Endothelial cell (in vitro differentiated cells): Measurements from ENCODE around the gene TBX5. TPM values are rescaled to one million over a fixed set of nuclear protein-coding genes. Genes with fewer than 3 reads are reported as not detected.

Source experiments
- DNase-seq: peaks from one replicate; pipeline ENCODE4 v3.0.0; 2021; ENCODE audit warnings: low spot score
- H3K27ac Mint-ChIP-seq: one replicate; pipeline ENCODE4 v1.8.0; 2021; ENCODE audit warnings: mixed read lengths, inconsistent platforms; ENCODE audit not compliant: unreplicated experiment
- H3K27me3 Mint-ChIP-seq: one replicate; pipeline ENCODE4 v1.8.0; 2021; ENCODE audit warnings: mild to moderate bottlenecking, moderate library complexity, mixed read lengths, inconsistent platforms; ENCODE audit not compliant: unreplicated experiment
- H3K36me3 Mint-ChIP-seq: one replicate; pipeline ENCODE4 v1.8.0; 2021; ENCODE audit warnings: mild to moderate bottlenecking, low read depth, mixed read lengths, inconsistent platforms; ENCODE audit not compliant: unreplicated experiment
- H3K4me1 Mint-ChIP-seq: one replicate; pipeline ENCODE4 v1.8.0; 2021; ENCODE audit warnings: mild to moderate bottlenecking, mixed read lengths, inconsistent platforms; ENCODE audit not compliant: unreplicated experiment
- H3K4me3 Mint-ChIP-seq: one replicate; pipeline ENCODE4 v1.8.0; 2021; ENCODE audit warnings: mild to moderate bottlenecking, mixed read lengths, inconsistent platforms; ENCODE audit not compliant: unreplicated experiment
- H3K9me3 Mint-ChIP-seq: one replicate; pipeline ENCODE4 v1.8.0; 2021; ENCODE audit warnings: mixed read lengths, inconsistent platforms; ENCODE audit not compliant: unreplicated experiment
- CTCF ChIP-seq: fragments of 200-600 bp; sonication (generic); IDR thresholded peaks from one replicate; pipeline ENCODE4 v1.5.0; 2021; ENCODE audit warnings: antibody characterized with exemption; ENCODE audit not compliant: unreplicated experiment
- total RNA-seq: library from RNA; stranded (reverse); fragmentation: NEBNext Ultra II Directional; extraction: Animal tissue kit (Norgen Biotek cat#: 25700); gene quantifications from one replicate; pipeline ENCODE4 v1.2.1, GENCODE V29; 2021; ENCODE audit not compliant: unreplicated experiment

The TBX5 gene
- total RNA-seq, 1 donor from 2014 or later, result 0.38 TPM

- DNase-seq, result no peak
- Mint-ChIP-seq H3K27ac (no peak overlapping the region), H3K4me1 (peaks cover 4% of the 10 kb centered on the region), H3K4me3 (no peak overlapping the region), H3K9me3 (no peaks in the 10 kb centered on the region), H3K36me3 (no peaks in the 10 kb centered on the region), H3K27me3 (no peaks in the 10 kb centered on the region)
- TF ChIP-seq CTCF, result no peak
Observed at GRCh38 chr12:114344831-114345230, 61.1 kb downstream of the TBX5 start.

- no peak overlapping the region for H3K27ac Mint-ChIP-seq
- TF ChIP-seq CTCF, result no peak
- H3K4me3 Mint-ChIP-seq, result no peak overlapping the region
- no peaks in the 10 kb centered on the region for H3K9me3 Mint-ChIP-seq
- no peaks in the 10 kb centered on the region for H3K27me3 Mint-ChIP-seq
- DNase-seq, result no peak
- H3K36me3 Mint-ChIP-seq, result no peaks in the 10 kb centered on the region
- peaks cover 4% of the 10 kb centered on the region for H3K4me1 Mint-ChIP-seq
Observed at GRCh38 chr12:114344303-114344663, 61.7 kb downstream of the TBX5 start.

- no peak overlapping the region for H3K27ac Mint-ChIP-seq
- TF ChIP-seq CTCF, result no peak
- H3K27me3 Mint-ChIP-seq, result no peaks in the 10 kb centered on the region
- H3K4me3 Mint-ChIP-seq, result no peak overlapping the region
- no peak for DNase-seq
- no peaks in the 10 kb centered on the region for H3K9me3 Mint-ChIP-seq
- peaks cover 4% of the 10 kb centered on the region for H3K4me1 Mint-ChIP-seq
- no peaks in the 10 kb centered on the region for H3K36me3 Mint-ChIP-seq
Observed at GRCh38 chr12:114343585-114344302, 62.2 kb downstream of the TBX5 start.

GRCh38 chr12:114342656-114343055, 63.3 kb downstream of the TBX5 start:
- no peaks in the 10 kb centered on the region for H3K36me3 Mint-ChIP-seq
- H3K9me3 Mint-ChIP-seq, result no peaks in the 10 kb centered on the region
- no peak overlapping the region for H3K27ac Mint-ChIP-seq
- DNase-seq, result no peak
- TF ChIP-seq CTCF, result no peak
- no peak overlapping the region for H3K4me3 Mint-ChIP-seq
- peaks cover 4% of the 10 kb centered on the region for H3K4me1 Mint-ChIP-seq
- no peaks in the 10 kb centered on the region for H3K27me3 Mint-ChIP-seq

GRCh38 chr12:114341635-114342034, 64.3 kb downstream of the TBX5 start:
- Mint-ChIP-seq H3K4me3 (no peak overlapping the region), H3K4me1 (no peaks in the 10 kb centered on the region)
- no peak for DNase-seq

More at GRCh38 chr12:114341635-114342034, 64.3 kb downstream of the TBX5 start:
- Mint-ChIP-seq H3K36me3 (no peaks in the 10 kb centered on the region), H3K27me3 (no peaks in the 10 kb centered on the region), H3K27ac (no peak overlapping the region), H3K9me3 (no peaks in the 10 kb centered on the region)
- TF ChIP-seq CTCF, result no peak
